ENCODE results near the gene NKD1. TPM values are rescaled to one million over a fixed set of nuclear protein-coding genes. Genes with fewer than 3 reads are reported as not detected.

Gene NKD1
- total RNA-seq, 2 donors from 2014 or later, result 7.0 to 13.8 TPM

DNA sequence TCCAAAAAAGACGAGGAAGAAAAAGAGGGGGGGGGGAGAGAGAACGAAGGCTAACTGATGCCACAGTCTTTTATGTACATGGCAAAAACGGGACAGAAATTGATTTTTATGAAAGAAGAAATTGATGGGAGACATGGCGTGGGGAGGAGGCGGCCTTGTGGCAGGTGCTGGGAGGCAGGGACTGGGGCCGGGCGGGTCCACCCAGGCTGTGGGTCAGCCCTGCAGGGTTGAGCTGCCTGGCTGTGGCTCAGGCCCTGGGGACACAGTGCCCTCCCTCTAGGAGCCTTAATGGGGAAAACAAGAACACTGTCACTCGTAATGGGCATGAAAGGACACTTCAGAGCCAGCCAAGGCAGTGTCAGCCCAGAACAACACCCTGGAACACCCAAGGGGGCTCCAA is 98.1 kb downstream of the NKD1 start:
- Histone ChIP-seq H3K9me3 (no peaks in the 10 kb centered on the region), H3K36me3 (no peaks in the 10 kb centered on the region), H3K27me3 (replicated peaks; ENCODE audit: insufficient read depth) (no peaks in the 10 kb centered on the region), H3K4me3 (no peak overlapping the region), H3K27ac (no peak overlapping the region), H3K4me1 (replicated peaks) (no peaks in the 10 kb centered on the region)
- TF ChIP-seq POLR2A (IDR thresholded peaks at IDR 0.05) (no peak), POLR2AphosphoS5 (IDR thresholded peaks at IDR 0.05) (no peak)
- TF ChIP-seq, protein P1, sequence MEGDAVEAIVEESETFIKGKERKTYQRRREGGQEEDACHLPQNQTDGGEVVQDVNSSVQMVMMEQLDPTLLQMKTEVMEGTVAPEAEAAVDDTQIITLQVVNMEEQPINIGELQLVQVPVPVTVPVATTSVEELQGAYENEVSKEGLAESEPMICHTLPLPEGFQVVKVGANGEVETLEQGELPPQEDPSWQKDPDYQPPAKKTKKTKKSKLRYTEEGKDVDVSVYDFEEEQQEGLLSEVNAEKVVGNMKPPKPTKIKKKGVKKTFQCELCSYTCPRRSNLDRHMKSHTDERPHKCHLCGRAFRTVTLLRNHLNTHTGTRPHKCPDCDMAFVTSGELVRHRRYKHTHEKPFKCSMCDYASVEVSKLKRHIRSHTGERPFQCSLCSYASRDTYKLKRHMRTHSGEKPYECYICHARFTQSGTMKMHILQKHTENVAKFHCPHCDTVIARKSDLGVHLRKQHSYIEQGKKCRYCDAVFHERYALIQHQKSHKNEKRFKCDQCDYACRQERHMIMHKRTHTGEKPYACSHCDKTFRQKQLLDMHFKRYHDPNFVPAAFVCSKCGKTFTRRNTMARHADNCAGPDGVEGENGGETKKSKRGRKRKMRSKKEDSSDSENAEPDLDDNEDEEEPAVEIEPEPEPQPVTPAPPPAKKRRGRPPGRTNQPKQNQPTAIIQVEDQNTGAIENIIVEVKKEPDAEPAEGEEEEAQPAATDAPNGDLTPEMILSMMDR (IDR thresholded peaks at IDR 0.05), result no peak
- intact Hi-C loops (cut with DNase I), result no loop called here
- 45% methylated on average over 8 of the region's 8 CpGs for WGBS
- DNase-seq (ENCODE audit: low spot score), result no peak

GRCh38 chr16:50651835-50652438 is 103.7 kb downstream of the NKD1 start:
- no peaks in the 10 kb centered on the region for H3K4me1 ChIP-seq (replicated peaks)
- H3K9me3 ChIP-seq, result no peaks in the 10 kb centered on the region
- intact Hi-C loops (cut with DNase I), result no loop called here
- DNase-seq (ENCODE audit: low spot score), result no peak
- no peak overlapping the region for H3K4me3 ChIP-seq
- no peak overlapping the region for H3K27ac ChIP-seq
- no peaks in the 10 kb centered on the region for H3K36me3 ChIP-seq
- 93% methylated on average over 3 of the region's 3 CpGs for WGBS
- no peaks in the 10 kb centered on the region for H3K27me3 ChIP-seq (replicated peaks; ENCODE audit: insufficient read depth)
- TF ChIP-seq POLR2A (IDR thresholded peaks at IDR 0.05) (no peak), POLR2AphosphoS5 (IDR thresholded peaks at IDR 0.05) (no peak)
- TF ChIP-seq, protein P1 (IDR thresholded peaks at IDR 0.05), result no peak

GRCh38 chr16:50652836-50653425 is 104.7 kb downstream of the NKD1 start:
- intact Hi-C loops (cut with DNase I), result no loop called here
- 66% methylated on average over 14 of the region's 14 CpGs for WGBS
- H3K27ac ChIP-seq, result no peak overlapping the region
- H3K27me3 ChIP-seq (replicated peaks; ENCODE audit: insufficient read depth), result no peaks in the 10 kb centered on the region
- DNase-seq (ENCODE audit: low spot score), result no peak
- no peaks in the 10 kb centered on the region for H3K4me1 ChIP-seq (replicated peaks)
- TF ChIP-seq POLR2AphosphoS5 (IDR thresholded peaks at IDR 0.05), result no peak
- no peak for TF ChIP-seq POLR2A (IDR thresholded peaks at IDR 0.05)
- TF ChIP-seq, protein P1 (IDR thresholded peaks at IDR 0.05), result no peak
- H3K9me3 ChIP-seq, result no peaks in the 10 kb centered on the region
- H3K36me3 ChIP-seq, result no peaks in the 10 kb centered on the region
- H3K4me3 ChIP-seq, result no peak overlapping the region

DNA sequence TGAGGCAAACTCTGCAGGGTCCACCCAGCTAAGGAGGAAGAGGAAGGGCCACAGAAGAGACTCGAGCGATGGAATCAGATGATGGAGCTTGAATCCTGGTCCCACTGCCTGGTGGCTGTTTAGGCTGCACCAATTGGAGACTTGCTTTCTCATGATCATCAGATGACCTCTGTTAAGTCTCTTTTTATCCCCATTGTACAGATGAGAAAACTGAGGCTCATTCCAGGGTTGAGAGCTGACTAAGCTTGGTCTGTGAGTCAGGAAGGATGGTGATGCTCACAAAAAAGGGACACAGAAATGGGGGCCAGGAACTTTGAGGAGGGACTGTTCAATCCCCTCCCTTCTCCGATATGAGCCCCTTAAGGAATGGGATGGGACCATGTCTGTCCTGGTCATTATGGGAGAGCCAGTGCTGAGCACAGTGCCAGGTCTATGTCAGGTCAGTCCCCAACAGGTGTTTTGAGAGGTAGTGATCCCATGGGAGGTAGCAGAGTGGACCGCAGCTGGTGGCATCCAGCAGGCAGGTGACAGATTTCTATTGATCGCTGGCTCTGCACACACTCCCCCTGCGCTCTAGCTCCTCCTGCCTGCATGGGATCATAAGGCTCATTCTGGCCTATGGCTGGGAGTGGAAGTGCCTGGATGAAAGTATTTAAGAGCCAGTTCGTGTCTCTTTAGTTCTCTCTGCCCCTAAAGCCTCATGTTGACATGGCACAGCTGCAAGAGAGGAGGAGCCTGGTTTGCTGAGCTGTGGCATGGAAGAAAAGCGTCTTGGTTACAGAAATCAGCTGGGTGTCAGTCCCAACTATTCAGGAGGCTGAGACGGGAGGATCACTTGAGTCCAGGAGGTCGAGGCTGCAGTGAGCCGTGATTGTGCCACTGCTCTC is 105.7 kb downstream of the NKD1 start:
- H3K4me3 ChIP-seq, result no peak overlapping the region
- no peaks in the 10 kb centered on the region for H3K27me3 ChIP-seq (replicated peaks; ENCODE audit: insufficient read depth)
- DNase-seq (ENCODE audit: low spot score), result no peak
- H3K4me1 ChIP-seq (replicated peaks), result no peaks in the 10 kb centered on the region
- H3K27ac ChIP-seq, result no peak overlapping the region
- no peak for TF ChIP-seq POLR2A (IDR thresholded peaks at IDR 0.05)
- TF ChIP-seq, protein P1 (IDR thresholded peaks at IDR 0.05), result no peak
- no peak for TF ChIP-seq POLR2AphosphoS5 (IDR thresholded peaks at IDR 0.05)
- H3K9me3 ChIP-seq, result no peaks in the 10 kb centered on the region
- intact Hi-C loops (cut with DNase I), result no loop called here
- H3K36me3 ChIP-seq, result no peaks in the 10 kb centered on the region
- WGBS, result 77% methylated on average over 11 of the region's 11 CpGs
